GM20000 (cell line): ENCODE measurements around the gene GATA6.
"Not testable (repeated sequence)": the region's sequence is repeated elsewhere in the genome, so short reads cannot be mapped to it uniquely, and the experiment has no call there.

Source experiments
- DNase-seq: peaks from one replicate; pipeline ENCODE4 v3.0.0; 2012; ENCODE audit warnings: low spot score
- CTCF ChIP-seq: IDR thresholded peaks from 2 replicates; pipeline ENCODE4 v1.5.1; 2012; ENCODE audit warnings: mild to moderate bottlenecking, control low read depth; ENCODE audit errors: extremely low read depth, missing control alignments

The GATA6 gene

GRCh38 chr18:22191346-22191695, 21.9 kb downstream of the GATA6 start:
- DNase-seq = no peak
- TF ChIP-seq CTCF = no peak

GRCh38 chr18:22191923-22192322, 22.5 kb downstream of the GATA6 start:
- TF ChIP-seq CTCF = no peak
- no peak for DNase-seq

- TF ChIP-seq CTCF = no peak
Measured at GRCh38 chr18:22193466-22193865, 24.1 kb downstream of the GATA6 start.

GRCh38 chr18:22194151-22194598, 24.8 kb downstream of the GATA6 start:
- DNase-seq = no peak
- no peak for TF ChIP-seq CTCF

More at GRCh38 chr18:22193466-22193865, 24.1 kb downstream of the GATA6 start:
- no peak for DNase-seq

GRCh38 chr18:22195052-22195451, 25.7 kb downstream of the GATA6 start:
- no peak for TF ChIP-seq CTCF
- no peak for DNase-seq

- not testable (repeated sequence) for DNase-seq
Measured at GRCh38 chr18:22196943-22197342, 27.6 kb downstream of the GATA6 start.

GRCh38 chr18:22197668-22198067, 28.3 kb downstream of the GATA6 start:
- TF ChIP-seq CTCF = no peak
- DNase-seq = no peak

- no peak for TF ChIP-seq CTCF
- DNase-seq = no peak
Measured at GRCh38 chr18:22198163-22198562, 28.8 kb downstream of the GATA6 start.
